Measurements from ENCODE around the gene PROK2.

- no peak for TF ChIP-seq POLR2A (IDR thresholded peaks at IDR 0.05)
- no peak for TF ChIP-seq CTCF (IDR thresholded peaks at IDR 0.05)
These were observed 20.7 kb upstream of the PROK2 start for GRCh38 chr3:71805691-71806090.

All from body of pancreas (tissue), 4 donors.